Activated CD8-positive, alpha-beta memory T cell treated with anti-CD3 and anti-CD28 coated beads for 4 hours (primary cell): ENCODE results near the gene S100A1.
A peak's percentile ranks its signal among the peaks of the same experiment; 100 is the strongest.
"Not testable (repeated sequence)": the region's sequence is repeated elsewhere in the genome, so short reads cannot be mapped to it uniquely, and the experiment has no call there.

Experiments
- DNase-seq, 2 donors: peaks; one replicate each; pipeline ENCODE4 v3.0.0-alpha.2; 2020; ENCODE audit warnings: low read depth in 2 of 2

The S100A1 gene

GRCh38 chr1:153630384-153630783 is 2.1 kb downstream of the S100A1 start:
- no peak for DNase-seq

- DNase-seq, result no peak
These were observed 3.1 kb downstream of the S100A1 start for GRCh38 chr1:153631047-153632022.

GRCh38 chr1:153633161-153633753 is 5.0 kb downstream of the S100A1 start:
- no peak for DNase-seq

GRCh38 chr1:153633754-153634665 is 5.8 kb downstream of the S100A1 start, which contains the start of gene CHTOP:
CHTOP (plus strand) TSS chr1:153634066; CDS start chr1:153636589, 2,523 bp downstream.
- peak; percentile 94 for DNase-seq

- DNase-seq, result no peak
These were observed 7.6 kb downstream of the S100A1 start for GRCh38 chr1:153635872-153636271.

- no peak for DNase-seq
These were observed 8.1 kb downstream of the S100A1 start for GRCh38 chr1:153636312-153636711.

- no peak for DNase-seq
These were observed 10.0 kb downstream of the S100A1 start for GRCh38 chr1:153638261-153638660.

GRCh38 chr1:153639280-153639679 is 11.0 kb downstream of the S100A1 start:
- DNase-seq, result no peak

GRCh38 chr1:153640213-153640612 is 12.0 kb downstream of the S100A1 start:
- not testable (repeated sequence) for DNase-seq

GRCh38 chr1:153640861-153641260 is 12.6 kb downstream of the S100A1 start:
- no peak for DNase-seq

GRCh38 chr1:153642161-153642560 is 13.9 kb downstream of the S100A1 start:
- no peak for DNase-seq

- DNase-seq, result no peak
These were observed 14.9 kb downstream of the S100A1 start for GRCh38 chr1:153643100-153643499.

GRCh38 chr1:153643816-153644215 is 15.6 kb downstream of the S100A1 start:
- DNase-seq, result no peak

GRCh38 chr1:153646672-153647345 is 18.6 kb downstream of the S100A1 start:
- DNase-seq, result no peak

GRCh38 chr1:153647346-153647714 is 19.1 kb downstream of the S100A1 start:
- no peak for DNase-seq

GRCh38 chr1:153648000-153648643 is 19.9 kb downstream of the S100A1 start:
- DNase-seq, result no peak

- no peak for DNase-seq
These were observed 21.1 kb downstream of the S100A1 start for GRCh38 chr1:153649137-153649862.

- DNase-seq, result no peak
These were observed 21.6 kb downstream of the S100A1 start for GRCh38 chr1:153649863-153650235.

GRCh38 chr1:153651771-153652170 is 23.5 kb downstream of the S100A1 start:
- no peak for DNase-seq

GRCh38 chr1:153652805-153653500 is 24.7 kb downstream of the S100A1 start:
- DNase-seq, result no peak
